SKM-1 treated with dmso at 0.1 percent for 144 hours (cell line): ENCODE data around the gene ENTHD1.

Experiments used
- DNase-seq: peaks from one replicate; lab custom pipeline; 2025; ENCODE audit not compliant: unreplicated experiment; lab: John Stamatoyannopoulos, UW

The ENTHD1 gene

GRCh38 chr22:39800790-39801520 lies 92.6 kb downstream of the ENTHD1 start:
- no peak for DNase-seq

- DNase-seq = no peak
Observed at GRCh38 chr22:39797528-39798147, 95.9 kb downstream of the ENTHD1 start.

DNA sequence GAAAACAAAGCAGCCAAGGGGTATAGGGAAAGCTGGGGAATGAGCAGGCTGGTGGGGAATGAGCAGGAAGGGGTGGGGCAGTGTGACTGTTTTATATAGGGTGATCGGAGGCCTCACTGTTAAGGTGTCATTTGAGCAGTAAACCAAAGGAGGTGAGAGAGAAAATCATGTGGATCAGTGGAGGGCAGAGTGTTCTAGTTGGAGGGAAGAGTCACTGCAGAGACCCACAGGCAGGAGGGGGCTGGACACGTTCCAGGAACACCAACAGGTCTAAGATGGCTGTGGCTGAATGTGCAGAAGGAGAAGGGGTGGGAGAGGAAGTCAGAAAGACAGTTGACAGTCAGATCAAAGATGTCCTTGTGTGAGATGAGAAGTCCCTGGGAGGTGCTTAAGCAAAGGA lies 103.8 kb downstream of the ENTHD1 start:
- no peak for DNase-seq

DNA sequence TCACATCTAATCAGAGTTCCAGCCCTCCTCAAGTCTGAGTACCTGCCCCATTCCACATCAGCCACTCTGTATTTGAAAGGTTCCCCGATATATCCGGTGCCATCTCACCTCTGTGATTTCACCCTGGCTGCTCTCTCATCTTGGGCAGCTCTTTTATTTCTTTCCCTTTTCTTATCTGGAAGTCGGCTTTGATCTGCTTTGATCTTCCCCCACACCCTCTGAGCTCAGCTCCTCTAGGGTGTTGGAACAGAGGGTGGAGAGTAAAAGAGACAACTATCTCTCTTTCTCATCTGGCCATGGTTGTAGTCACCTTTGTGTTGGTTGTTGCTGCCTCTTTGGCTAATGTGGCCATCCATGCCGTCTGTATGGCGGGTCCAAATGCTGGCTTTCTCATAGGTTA lies 108.3 kb downstream of the ENTHD1 start:
- no peak for DNase-seq

- no peak for DNase-seq
Observed at GRCh38 chr22:39777716-39778454, 115.7 kb downstream of the ENTHD1 start.

GRCh38 chr22:39776295-39777009 lies 117.1 kb downstream of the ENTHD1 start:
- no peak for DNase-seq

GRCh38 chr22:39773976-39774539 lies 119.5 kb downstream of the ENTHD1 start:
- no peak for DNase-seq

DNA sequence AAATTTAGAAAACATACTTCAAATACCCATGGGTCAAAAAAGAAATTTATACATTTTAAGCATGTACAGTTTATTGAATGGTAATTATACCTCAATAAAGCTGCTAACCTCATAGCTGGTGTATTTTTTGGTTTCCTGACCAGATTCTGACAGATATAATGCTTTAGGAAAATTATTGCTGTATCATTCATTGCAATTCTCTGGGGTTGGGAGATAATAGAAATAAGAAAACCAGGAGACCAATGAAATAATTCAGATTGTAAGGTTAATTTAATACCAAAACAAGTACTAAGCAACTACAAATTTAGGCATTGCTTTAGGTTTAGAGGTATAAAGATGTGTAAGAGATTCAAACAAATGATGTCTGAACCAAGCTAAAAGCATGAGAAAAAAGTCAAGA lies 120.1 kb downstream of the ENTHD1 start:
- DNase-seq = no peak

DNA sequence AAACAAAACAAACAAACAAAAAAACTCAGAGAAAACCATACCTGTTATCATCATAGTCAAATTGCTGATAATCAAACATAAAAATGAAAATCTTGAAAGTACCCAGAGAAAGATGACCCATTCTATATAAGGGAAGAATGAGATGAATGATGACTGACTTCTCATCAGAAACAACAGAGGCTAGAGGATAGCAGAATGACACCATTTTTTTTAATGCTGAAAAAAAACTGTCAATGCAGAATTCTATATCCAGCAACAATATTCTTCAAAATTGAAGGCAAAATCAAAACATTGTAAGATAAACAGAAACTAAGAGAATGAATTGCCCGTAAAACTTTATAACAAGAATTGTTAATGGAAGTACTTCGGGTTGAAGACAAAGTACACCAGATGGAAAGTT lies 122.1 kb downstream of the ENTHD1 start:
- DNase-seq = no peak

GRCh38 chr22:39765661-39766060 lies 127.9 kb downstream of the ENTHD1 start:
- DNase-seq = no peak

GRCh38 chr22:39765046-39765445 lies 128.5 kb downstream of the ENTHD1 start:
- DNase-seq = no peak

- no peak for DNase-seq
Observed at GRCh38 chr22:39763276-39763675, 130.3 kb downstream of the ENTHD1 start.

GRCh38 chr22:39750759-39751158 lies 142.8 kb downstream of the ENTHD1 start:
- no peak for DNase-seq

GRCh38 chr22:39748877-39749276 lies 144.7 kb downstream of the ENTHD1 start:
- DNase-seq = no peak

GRCh38 chr22:39746600-39747262 lies 146.8 kb downstream of the ENTHD1 start:
- DNase-seq = no peak

DNA sequence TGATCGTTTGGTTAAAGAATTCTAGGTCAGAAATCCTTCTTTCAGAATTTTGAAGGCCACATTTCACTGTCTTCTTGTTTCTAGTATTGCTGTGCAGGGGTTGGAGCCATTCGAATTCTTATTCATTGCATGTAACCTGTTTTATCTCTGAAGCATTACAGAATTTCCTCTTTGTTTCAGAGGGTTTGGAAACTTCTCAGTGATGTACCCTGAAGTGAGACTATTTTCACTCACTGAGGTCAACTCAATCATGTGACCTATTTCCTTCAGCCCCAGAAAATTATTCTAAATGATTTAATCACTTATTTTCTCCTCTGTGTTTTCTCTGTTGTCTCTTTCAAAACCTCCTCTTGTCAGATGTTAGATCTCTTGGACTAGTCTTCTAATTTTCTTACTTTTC lies 147.8 kb downstream of the ENTHD1 start:
- DNase-seq = no peak

DNA sequence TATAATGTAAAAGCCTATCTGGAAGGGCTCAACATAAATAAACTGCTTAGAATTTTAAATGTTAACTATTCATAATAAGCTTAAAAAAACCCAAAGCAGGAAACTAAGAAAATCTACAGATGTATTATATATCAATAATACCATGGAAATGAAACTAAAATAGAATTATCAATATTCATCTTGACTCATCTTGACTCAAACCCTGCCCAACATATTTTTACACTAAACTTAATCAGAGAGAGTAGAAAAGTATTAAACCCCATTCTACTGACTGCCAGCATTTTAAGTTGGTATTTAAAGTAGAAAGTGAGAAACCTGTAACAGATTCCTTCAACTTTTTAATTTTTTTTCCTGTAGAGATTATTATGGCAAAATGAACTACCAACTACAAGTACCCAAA lies 149.2 kb downstream of the ENTHD1 start:
- DNase-seq = no peak

- DNase-seq = no peak
Observed at GRCh38 chr22:39743935-39744334, 149.6 kb downstream of the ENTHD1 start.

- no peak for DNase-seq
Observed at GRCh38 chr22:39739338-39740027, 154.1 kb downstream of the ENTHD1 start.

DNA sequence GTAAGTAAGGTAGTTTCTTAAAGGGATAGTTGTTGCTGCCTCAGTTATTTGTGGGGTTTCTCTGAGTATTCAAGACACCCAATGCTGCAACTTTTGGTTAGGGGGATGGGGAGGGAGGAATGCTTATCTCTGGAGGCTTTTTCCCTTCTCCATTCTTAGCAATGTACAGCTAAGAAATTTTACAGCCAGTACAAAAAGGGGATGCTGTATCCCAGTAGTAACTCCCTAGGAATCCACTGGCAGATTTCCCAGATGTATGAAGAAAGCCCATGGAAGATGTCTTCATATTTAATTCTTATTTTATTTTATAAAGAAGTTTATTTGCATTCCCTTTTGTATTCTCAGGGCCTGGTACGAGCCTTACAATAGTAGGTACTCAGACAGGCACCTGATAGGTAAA lies 154.8 kb downstream of the ENTHD1 start:
- DNase-seq = no peak
